GM13976 (cell line): ENCODE data around the gene ZDHHC14.
A peak's percentile ranks its signal among the peaks of the same experiment; 100 is the strongest.
"Not testable (repeated sequence)": the region's sequence is repeated elsewhere in the genome, so short reads cannot be mapped to it uniquely, and the experiment has no call there.

Experiments used
- DNase-seq: peaks from one replicate; pipeline ENCODE4 v3.0.0; 2012; ENCODE audit warnings: low spot score
- in situ Hi-C: fragments of 300-500 bp; cut with MboI; formaldehyde crosslinking; loops from one replicate; pipeline ENCODE4 v1.12.0; 2022; ENCODE audit warnings: low sequenced_read_pairs, mixed read lengths, inconsistent platforms; ENCODE audit not compliant: unreplicated experiment
- TF ChIP-seq, protein P1 (sequence below): IDR thresholded peaks from 2 replicates; pipeline ENCODE4 v1.5.1; 2012; ENCODE audit warnings: borderline replicate concordance, mild to moderate bottlenecking; ENCODE audit not compliant: insufficient read depth; ENCODE audit errors: extremely low read depth, missing control alignments, control extremely low read depth

Gene ZDHHC14

DNA sequence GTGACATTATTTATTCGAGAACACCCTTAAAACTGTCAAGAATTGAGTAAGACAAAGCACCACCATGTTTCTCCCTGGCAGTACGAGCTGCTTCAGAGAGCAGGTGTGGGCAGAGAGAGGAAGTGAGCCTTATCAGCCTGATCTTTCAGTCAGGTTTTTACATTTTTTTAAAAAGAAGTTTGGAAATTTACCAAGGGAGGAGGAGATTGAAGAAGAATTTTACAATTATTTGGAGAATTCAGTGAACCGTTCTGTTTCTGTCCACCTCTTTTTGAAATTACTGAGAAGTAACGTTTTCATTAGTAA, 75.5 kb downstream of the ZDHHC14 start:
- TF ChIP-seq, protein P1, sequence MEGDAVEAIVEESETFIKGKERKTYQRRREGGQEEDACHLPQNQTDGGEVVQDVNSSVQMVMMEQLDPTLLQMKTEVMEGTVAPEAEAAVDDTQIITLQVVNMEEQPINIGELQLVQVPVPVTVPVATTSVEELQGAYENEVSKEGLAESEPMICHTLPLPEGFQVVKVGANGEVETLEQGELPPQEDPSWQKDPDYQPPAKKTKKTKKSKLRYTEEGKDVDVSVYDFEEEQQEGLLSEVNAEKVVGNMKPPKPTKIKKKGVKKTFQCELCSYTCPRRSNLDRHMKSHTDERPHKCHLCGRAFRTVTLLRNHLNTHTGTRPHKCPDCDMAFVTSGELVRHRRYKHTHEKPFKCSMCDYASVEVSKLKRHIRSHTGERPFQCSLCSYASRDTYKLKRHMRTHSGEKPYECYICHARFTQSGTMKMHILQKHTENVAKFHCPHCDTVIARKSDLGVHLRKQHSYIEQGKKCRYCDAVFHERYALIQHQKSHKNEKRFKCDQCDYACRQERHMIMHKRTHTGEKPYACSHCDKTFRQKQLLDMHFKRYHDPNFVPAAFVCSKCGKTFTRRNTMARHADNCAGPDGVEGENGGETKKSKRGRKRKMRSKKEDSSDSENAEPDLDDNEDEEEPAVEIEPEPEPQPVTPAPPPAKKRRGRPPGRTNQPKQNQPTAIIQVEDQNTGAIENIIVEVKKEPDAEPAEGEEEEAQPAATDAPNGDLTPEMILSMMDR: no peak
- in situ Hi-C loops: no loop called here
- peak; percentile 52 for DNase-seq

DNA sequence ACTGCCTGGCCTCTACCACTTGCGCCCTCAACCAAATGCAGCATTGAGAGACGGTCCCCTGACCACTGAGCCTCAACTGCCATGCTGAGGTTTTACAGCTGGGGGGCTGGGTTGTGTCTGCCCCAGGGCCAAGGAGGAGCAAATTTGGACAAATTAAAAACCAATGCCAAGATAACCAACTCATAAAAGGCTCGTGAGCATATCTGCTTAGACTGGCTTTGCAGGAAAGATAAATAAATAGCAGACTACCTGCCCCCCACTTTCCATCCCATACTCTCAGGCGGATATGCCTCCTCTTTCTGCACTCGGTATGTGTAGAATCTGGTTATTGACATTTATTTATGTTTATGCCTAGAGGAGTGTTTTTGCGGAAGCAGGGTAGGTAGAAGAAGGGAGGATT, 76.8 kb downstream of the ZDHHC14 start:
- in situ Hi-C loops: no loop called here
- TF ChIP-seq, protein P1: no peak
- no peak for DNase-seq

DNA sequence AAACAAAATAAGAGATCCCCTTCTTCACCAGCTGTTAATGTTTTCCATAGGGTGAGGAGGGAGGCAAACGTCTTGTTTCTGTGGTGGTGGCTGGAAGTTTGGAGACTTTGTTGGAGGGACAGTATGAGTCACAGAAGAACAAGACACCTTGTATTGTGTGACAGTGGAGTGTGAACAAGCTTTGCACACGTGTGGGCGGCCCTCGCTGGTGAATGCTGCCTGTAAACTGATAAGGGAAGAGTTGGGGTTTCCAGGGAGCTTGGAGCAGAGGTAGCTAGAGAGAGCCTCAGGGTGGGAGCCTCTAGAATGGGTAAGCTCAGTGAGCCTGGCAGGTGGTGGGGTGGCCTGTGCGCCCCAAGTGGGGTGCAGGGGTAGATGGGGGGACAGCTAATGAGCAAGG, 78.3 kb downstream of the ZDHHC14 start:
- DNase-seq: no peak
- TF ChIP-seq, protein P1: no peak
- in situ Hi-C loops: no loop called here

DNA sequence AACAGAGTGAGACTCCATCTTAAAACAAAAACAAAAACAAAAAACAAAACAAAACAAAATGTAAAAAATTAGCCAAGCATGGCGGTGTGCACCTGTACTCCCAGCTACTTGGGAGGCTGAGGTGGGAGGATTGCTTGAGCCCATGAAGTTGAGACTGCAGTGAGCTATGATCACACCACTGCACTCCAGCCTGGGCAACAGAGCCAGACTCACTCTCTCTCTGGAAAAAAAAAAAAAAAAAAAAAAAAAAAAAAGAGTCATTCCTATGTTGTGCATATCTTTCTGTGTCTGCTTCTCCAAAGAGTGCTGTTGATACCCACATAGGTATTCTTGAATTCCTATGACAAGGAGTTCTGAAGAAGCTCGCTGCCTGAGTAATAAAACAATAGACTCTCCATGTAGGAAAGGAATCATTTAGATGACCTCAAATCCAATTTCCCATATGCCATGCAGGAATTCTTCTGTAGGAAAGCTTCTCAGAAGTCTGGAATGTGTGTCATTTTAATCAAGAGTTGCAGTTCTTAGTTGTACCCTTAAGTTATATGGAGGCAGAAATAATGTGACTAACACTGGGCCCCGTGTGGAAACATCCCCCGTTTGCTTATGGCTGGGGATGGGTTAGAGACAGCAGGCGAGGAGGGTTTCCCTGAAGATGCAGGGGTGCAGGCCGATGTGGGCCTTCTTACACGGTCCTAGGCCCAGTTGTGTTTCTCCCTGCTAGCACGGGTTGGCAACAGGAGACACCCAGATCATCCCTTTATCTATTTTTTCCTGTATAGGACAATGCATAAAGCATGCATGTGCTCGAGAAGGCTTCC, 79.4 kb downstream of the ZDHHC14 start:
- TF ChIP-seq, protein P1: no peak
- in situ Hi-C loops: no loop called here
- peak; percentile 38 for DNase-seq

DNA sequence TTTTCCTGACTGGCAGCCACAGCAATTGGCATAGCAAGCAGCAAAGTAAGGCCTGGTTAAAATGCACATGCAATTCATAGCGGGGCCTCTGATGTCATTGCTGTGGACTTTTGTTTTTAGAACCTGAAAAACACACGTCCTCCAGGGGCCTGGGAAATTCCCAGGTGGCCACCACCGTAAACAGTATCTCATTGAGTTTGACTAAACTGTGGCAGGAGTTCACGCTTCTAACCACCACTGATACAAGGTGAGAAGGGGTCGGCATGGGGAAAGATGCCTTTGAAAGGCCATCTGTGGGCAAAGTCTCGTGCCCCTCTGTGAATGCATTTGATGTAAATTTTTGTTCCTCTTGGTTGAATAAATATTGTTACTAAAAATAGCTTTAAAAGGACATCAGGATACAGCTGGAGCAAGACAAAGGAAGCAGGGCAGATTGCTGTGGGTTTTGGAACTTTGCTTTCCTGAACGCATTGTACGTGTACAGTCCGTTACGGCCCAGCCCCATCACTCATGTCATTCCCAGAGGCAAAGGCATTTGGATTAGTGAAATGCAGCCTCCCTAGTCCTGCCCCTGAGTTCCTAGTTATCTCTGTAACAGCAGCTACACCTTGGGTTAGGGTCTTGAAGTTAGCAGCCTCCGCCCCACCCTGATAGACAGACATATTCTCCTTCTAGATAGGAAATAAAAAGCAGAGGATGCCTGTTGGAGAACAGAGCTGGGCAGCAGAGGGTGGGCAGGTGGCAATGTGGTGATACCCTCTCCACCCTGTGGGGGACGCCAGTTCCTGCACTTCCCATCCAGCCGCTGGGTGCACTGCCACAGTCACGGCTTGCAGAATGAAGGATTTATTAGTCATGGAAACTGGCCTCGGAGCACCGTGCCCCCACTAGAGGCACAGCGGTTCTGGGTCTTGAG, 80.3 kb downstream of the ZDHHC14 start:
- DNase-seq: peak; percentile 82
- in situ Hi-C loops: no loop called here
- TF ChIP-seq, protein P1: peak; percentile 9

DNA sequence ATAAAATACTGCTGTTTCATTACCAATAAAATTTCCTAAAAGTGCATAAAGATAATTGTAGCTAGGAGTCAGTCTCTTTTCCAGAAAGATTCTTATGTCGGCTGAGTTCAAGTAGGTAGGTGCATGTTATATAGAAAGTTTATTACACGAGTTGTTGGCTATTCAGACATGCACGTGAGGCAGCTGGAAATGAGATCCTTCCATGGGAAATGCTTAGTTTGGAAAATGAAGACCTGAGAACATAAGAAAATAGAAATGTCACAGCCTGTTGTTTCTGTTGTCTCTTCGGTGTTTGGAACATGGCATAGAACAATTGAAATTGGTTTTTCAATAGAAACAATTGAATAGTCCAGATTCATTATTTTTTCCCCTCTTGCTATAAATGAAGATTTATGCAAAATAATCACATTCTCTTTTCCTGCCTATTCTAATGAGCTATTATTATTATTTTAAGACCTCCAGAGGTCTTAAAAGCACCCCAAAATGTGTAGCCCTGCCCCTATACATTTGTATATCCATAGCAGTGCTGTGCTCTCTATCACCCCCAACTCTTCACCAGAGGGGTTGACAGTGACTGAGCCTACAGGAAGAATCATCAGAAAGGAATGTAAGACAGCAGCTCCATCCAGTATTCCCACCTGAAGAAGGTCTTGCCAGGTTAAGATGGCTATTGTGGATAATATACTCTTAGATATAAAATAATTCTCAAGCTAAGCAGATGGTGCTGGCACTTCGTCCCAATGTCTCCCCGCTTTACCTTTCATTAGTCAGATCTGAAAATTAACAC, 82.2 kb downstream of the ZDHHC14 start:
- no peak for DNase-seq
- TF ChIP-seq, protein P1: no peak
- in situ Hi-C loops: no loop called here

DNA sequence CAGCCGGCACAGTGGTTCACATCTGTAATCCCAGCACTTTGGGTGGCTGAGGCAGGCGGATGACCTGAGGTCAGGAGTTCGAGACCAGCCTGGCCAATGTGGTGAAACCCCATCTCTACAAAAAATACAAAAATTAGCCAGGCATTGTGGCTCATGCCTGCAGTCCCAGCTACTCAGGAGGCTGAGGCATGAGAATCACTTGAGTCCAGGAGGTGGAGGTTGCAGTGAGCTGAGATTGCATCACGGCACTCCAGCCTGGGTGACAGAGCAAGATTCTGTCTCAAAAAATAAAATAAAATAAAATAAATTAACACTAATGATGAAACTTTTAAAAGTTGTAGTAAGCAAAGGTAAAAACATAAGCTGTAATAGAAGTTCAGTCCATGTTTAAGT, 82.7 kb downstream of the ZDHHC14 start:
- in situ Hi-C loops, DNase-seq: not testable (repeated sequence)
